ENCODE measurements around the gene CSRNP3.

Gene CSRNP3

DNA sequence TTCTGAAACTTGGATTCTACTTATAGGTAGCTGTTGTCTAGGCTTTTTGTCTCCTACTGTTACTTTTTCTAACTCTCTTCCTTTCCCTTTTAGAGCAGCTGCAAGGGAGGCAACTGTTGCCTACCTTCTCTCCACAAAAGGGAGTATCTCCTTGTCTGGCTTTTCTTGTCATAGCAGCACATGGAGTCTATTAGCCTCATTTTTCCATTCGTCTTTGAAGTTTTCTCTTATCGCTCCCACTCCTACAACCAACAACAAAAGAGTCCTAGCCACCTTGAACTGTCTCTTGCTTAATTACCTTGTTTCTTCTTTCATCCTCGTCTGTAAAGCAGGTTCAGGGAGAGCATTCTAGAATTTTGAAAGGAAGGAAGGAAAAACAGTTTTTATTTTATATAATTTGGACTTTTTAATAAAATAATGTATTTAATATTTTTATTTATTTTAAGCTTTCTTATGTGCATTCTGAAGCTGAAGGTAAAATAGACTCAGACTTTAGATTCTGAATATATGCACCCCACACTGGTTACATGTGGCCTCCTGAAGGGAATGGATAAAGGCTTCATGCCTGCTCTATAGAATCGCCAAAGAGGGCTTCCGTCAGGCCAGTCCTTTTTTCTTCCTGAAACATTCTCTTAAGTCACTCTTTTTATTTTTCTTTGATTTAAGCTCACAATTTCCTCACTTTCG lies 154.4 kb downstream of the CSRNP3 start:
- no peak overlapping the region for H3K4me3 ChIP-seq (ENCODE audit: low read depth, low read length)
- TF ChIP-seq, protein P1, sequence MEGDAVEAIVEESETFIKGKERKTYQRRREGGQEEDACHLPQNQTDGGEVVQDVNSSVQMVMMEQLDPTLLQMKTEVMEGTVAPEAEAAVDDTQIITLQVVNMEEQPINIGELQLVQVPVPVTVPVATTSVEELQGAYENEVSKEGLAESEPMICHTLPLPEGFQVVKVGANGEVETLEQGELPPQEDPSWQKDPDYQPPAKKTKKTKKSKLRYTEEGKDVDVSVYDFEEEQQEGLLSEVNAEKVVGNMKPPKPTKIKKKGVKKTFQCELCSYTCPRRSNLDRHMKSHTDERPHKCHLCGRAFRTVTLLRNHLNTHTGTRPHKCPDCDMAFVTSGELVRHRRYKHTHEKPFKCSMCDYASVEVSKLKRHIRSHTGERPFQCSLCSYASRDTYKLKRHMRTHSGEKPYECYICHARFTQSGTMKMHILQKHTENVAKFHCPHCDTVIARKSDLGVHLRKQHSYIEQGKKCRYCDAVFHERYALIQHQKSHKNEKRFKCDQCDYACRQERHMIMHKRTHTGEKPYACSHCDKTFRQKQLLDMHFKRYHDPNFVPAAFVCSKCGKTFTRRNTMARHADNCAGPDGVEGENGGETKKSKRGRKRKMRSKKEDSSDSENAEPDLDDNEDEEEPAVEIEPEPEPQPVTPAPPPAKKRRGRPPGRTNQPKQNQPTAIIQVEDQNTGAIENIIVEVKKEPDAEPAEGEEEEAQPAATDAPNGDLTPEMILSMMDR (conservative IDR thresholded peaks at IDR 0.05; ENCODE audit: low read depth, low read length) = no peak
- DNase-seq (ENCODE audit: low read depth) = no peak

DNA sequence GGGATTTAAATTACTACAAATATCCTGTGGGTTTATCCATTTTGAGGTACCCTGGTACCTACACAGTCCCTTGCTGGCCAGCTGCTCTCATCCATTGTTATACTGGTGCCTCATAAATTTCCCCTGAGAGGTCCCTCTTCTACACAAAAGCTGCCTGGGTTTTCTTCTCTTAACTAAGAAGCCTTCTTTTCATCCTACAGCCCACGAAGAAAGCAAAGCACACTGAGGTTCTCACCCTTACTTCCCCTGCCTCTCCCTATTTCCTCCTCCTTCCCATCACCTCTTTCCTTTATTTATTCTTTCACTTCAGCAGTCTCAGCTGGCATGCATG lies 154.9 kb downstream of the CSRNP3 start:
- TF ChIP-seq, protein P1 (conservative IDR thresholded peaks at IDR 0.05; ENCODE audit: low read depth, low read length) = no peak
- no peak overlapping the region for H3K4me3 ChIP-seq (ENCODE audit: low read depth, low read length)
- no peak for DNase-seq (ENCODE audit: low read depth)

DNA sequence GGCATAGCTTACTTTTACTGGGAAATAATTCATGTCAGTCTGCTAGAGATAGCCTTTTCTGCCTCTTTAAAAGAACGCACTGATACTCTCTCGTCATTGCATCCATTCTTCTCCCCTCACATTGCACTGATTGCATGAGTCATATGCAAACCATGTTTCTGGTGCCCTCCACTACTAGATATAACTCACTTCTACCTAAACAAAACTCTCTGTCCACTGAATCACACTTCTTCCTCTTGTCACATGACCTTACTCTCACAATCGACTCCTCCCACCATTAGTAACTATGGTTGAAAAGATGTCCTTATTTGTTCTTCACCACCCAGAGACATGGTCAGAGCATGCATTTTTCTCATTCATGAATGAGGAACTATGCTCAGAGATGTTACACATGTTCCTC lies 158.0 kb downstream of the CSRNP3 start:
- DNase-seq (ENCODE audit: low read depth) = peak; percentile 80
- TF ChIP-seq, protein P1 (conservative IDR thresholded peaks at IDR 0.05; ENCODE audit: low read depth, low read length) = no peak

DNA sequence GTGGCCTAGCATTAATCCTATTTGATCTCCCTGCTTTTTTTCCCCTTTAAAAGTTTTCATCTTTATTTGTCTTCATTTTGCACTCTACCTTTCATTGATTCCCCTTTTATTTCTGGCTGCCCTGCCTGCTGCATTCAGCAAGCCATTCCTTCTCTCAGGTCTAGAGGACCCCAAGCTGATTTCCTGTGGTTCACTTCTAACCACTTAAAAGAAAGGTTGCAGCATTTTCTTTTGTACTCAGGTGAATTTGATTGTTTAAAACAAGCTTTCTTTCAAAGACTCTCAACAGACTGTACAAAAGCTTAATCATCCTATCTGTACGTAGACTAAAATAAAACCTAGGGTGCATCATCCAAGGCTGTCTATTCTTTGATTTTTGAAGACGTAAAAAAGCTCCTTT lies 160.3 kb downstream of the CSRNP3 start:
- TF ChIP-seq, protein P1 (conservative IDR thresholded peaks at IDR 0.05; ENCODE audit: low read depth, low read length) = no peak

More for the DNA sequence above, 158.0 kb downstream of the CSRNP3 start:
- H3K4me3 ChIP-seq (ENCODE audit: low read depth, low read length) = no peak overlapping the region

DNA sequence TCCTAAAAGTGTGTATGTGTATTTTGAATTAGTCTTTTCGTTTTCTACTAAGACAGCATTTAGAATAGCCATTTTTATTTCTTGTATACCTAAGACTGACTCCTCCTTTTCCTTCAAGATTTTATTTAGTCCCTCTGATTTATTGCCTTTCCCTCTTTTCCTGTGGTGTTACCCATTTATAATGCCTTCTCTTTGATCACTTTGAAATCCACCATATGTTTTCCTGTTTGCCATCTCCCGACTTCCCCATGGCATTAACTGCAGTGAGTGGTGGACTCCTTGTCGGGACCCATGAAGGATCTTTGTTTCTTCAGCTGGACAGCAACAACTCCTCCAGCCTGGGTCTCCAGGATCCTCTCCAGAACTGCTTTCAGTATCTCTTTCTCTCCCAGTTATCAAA lies 160.7 kb downstream of the CSRNP3 start:
- TF ChIP-seq, protein P1 (conservative IDR thresholded peaks at IDR 0.05; ENCODE audit: low read depth, low read length) = no peak
- no peak for DNase-seq (ENCODE audit: low read depth)
- no peak overlapping the region for H3K4me3 ChIP-seq (ENCODE audit: low read depth, low read length)

More for the DNA sequence above, 160.3 kb downstream of the CSRNP3 start:
- DNase-seq (ENCODE audit: low read depth) = no peak
- no peak overlapping the region for H3K4me3 ChIP-seq (ENCODE audit: low read depth, low read length)

DNA sequence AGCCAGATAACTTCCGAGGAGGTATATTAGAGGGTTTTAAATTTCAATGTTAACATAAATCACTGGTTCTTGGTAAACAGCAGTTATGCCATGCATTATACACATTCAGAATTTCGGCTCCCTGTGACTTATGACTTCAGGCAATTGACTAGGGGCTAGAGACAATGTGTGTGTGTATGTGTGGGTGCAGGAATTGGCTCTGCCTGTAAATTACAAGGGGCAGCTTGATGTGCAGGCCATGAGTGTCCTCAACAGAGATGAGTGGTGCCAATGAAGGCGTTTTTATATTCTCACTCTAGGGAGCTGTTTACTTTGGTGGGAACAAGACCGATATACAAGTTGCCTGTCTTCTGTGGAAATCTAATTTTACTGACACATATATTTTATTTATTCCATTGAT lies 161.6 kb downstream of the CSRNP3 start:
- TF ChIP-seq, protein P1 (conservative IDR thresholded peaks at IDR 0.05; ENCODE audit: low read depth, low read length) = no peak
- no peak overlapping the region for H3K4me3 ChIP-seq (ENCODE audit: low read depth, low read length)

DNA sequence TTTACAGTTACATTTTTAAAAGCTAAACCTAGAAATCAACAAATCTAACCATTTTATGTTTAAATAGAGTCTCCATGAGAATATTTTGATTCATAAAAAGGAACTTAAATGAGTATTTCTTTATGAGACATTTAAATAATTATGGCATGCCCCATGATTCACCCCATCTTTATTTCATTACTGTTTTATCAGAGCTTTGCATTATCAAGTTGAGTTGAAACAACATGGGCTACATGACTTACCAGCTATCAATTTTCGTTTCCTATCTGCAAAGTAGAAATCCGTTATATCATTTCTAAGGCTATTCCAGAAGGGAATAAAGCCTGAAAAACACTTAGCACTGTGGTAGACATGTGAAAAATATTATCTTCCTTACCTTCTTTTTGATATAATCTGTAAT lies 163.1 kb downstream of the CSRNP3 start:
- DNase-seq (ENCODE audit: low read depth) = no peak
- no peak overlapping the region for H3K4me3 ChIP-seq (ENCODE audit: low read depth, low read length)
- TF ChIP-seq, protein P1 (conservative IDR thresholded peaks at IDR 0.05; ENCODE audit: low read depth, low read length) = no peak

More for the DNA sequence above, 161.6 kb downstream of the CSRNP3 start:
- no peak for DNase-seq (ENCODE audit: low read depth)
